GM13976 (cell line): Measurements from ENCODE around the gene C6orf89.

Source experiments
- DNase-seq: peaks from one replicate; pipeline ENCODE4 v3.0.0; 2012; ENCODE audit warnings: low spot score
- in situ Hi-C: fragments of 300-500 bp; cut with MboI; formaldehyde crosslinking; loops from one replicate; pipeline ENCODE4 v1.12.0; 2022; ENCODE audit warnings: low sequenced_read_pairs, mixed read lengths, inconsistent platforms; ENCODE audit not compliant: unreplicated experiment
- TF ChIP-seq, protein P1 (sequence below): IDR thresholded peaks from 2 replicates; pipeline ENCODE4 v1.5.1; 2012; ENCODE audit warnings: borderline replicate concordance, mild to moderate bottlenecking; ENCODE audit not compliant: insufficient read depth; ENCODE audit errors: extremely low read depth, missing control alignments, control extremely low read depth

C6orf89 gene

DNA sequence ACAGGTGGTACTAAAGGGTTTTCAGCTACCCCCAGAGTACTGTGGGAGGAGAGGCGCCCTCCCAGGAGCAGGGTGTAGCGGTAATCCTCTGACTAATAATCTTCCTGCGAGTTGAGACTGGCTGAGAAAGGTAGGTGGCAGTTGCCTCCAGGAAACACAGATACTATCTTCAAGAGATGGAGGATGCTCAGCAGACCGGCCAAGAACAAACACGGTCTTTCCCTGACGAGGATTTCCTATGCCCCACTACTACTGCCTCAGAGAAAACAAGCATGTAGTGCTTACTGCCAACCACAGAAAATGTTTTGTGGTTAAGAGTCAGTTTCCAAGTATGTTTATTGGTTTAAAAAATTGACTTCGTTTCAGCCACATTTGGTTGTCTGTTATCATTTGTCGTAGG lies 26.8 kb downstream of the C6orf89 start:
- DNase-seq = peak; percentile 70
- in situ Hi-C loops = no loop called here
- TF ChIP-seq, protein P1, sequence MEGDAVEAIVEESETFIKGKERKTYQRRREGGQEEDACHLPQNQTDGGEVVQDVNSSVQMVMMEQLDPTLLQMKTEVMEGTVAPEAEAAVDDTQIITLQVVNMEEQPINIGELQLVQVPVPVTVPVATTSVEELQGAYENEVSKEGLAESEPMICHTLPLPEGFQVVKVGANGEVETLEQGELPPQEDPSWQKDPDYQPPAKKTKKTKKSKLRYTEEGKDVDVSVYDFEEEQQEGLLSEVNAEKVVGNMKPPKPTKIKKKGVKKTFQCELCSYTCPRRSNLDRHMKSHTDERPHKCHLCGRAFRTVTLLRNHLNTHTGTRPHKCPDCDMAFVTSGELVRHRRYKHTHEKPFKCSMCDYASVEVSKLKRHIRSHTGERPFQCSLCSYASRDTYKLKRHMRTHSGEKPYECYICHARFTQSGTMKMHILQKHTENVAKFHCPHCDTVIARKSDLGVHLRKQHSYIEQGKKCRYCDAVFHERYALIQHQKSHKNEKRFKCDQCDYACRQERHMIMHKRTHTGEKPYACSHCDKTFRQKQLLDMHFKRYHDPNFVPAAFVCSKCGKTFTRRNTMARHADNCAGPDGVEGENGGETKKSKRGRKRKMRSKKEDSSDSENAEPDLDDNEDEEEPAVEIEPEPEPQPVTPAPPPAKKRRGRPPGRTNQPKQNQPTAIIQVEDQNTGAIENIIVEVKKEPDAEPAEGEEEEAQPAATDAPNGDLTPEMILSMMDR = no peak

DNA sequence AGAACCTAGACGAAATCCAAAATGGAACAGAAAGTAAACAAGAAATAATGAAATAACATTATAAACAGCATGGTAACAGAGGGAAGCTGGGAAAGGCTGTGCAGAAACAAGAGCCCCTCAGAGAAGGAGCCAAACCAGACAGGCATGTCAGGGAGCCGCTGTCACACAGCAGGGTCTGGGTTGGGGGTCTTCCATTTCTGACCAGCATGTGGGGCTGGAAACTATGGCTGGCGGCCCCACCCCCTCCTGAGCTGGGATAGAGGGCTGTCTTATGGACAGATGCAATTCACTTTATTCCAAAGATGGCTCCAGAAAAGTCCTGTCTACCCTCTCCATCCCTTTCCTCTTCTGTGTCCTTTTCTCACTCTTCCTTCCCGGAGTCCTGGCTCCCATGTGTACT lies 27.3 kb downstream of the C6orf89 start:
- in situ Hi-C loops = no loop called here
- TF ChIP-seq, protein P1 = no peak
- no peak for DNase-seq

DNA sequence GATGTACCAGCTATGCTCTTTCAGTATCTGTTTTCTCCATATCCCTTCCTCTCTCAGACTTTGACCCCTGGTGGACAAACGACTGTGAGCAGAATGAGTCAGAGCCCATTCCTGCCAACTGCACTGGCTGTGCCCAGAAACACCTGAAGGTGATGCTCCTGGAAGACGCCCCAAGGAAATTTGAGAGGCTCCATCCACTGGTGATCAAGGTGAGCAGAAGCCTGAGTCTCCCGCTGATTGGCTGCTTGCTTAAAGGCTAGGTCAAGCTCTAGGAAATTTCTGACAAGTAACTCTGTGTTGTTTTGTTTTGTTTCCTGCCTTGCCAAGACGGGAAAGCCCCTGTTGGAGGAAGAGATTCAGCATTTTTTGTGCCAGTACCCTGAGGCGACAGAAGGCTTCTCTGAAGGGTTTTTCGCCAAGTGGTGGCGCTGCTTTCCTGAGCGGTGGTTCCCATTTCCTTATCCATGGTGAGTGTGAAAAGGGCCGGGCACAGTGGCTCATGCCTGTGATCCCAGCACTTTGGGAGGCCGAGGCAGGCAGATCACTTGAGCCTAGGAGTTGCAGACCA lies 28.6 kb downstream of the C6orf89 start:
- TF ChIP-seq, protein P1 = no peak
- DNase-seq = no peak
- in situ Hi-C loops = no loop called here

DNA sequence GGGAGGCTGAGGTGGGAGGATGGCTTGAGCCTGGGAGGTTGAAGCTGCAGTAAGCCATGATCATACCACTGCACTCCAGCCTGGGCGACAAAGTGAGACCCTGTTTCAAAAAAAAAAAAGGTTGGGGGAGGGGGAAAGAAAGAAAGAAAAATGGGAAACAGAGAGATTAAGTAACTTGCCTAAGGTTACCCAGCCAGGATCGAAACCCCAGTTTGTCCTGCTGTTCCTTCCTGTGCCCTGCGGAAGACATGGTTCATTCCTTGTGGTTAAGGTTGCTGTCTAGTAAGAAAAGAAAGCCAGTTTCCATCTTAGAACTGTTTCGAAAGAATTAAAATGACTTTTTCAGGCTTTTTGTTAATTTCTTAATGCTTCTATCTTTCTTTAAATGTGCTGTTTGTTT lies 29.8 kb downstream of the C6orf89 start:
- TF ChIP-seq, protein P1 = no peak
- in situ Hi-C loops = no loop called here
- DNase-seq = no peak

DNA sequence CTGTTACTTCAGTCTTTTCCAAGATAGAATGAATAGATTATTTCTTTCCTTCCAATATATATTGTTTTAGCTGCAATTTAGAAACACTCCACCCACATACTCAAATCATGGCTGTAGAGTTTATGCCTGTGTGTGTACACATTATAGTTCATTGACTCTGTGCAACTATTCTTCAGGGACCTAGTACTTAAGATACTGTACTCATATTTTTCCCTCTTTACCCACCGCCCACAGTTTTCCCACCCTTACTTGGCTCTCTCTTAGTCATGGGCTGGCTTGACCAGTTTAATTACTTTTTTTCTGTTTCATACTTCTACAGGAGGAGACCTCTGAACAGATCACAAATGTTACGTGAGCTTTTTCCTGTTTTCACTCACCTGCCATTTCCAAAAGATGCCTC lies 30.4 kb downstream of the C6orf89 start:
- no peak for DNase-seq
- in situ Hi-C loops = no loop called here
- TF ChIP-seq, protein P1 = no peak

DNA sequence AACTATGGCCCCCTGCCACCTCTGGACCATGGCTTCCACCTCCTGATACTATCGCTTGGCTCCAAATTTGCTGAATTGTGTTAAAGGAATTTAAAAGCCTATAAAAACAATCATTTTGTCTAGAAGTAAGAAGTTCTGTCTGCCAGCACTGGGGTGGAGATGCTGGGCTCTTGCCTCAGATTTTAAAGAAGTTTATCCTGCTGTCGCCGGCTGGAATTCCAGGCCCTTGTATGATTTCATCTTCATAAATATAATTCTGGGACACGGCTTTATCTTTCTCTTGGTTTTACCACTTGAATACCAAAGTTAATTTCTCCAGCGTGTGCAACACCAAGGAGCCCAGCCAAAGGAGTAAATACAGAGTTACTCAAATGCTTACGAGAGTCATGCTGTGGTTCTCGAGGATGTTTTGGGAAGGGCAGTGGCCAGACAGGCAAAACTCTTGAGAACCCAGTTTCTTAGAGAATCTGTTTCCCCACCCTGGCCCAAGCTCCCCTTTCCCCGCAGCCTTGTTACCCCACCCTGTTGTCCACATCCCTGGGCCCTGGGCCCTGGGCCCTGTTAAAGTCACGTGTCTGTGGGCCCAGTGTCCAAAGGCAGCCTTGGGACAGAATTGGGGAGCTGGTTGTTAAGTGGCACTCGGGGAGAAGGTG lies 31.9 kb downstream of the C6orf89 start:
- TF ChIP-seq, protein P1 = no peak
- in situ Hi-C loops = no loop called here
- no peak for DNase-seq
